Stomach (tissue), 9 donors: ENCODE results near the gene KANK2. TPM values are rescaled to one million over a fixed set of nuclear protein-coding genes. Genes with fewer than 3 reads are reported as not detected.

Experiments
- DNase-seq, 2 donors: peaks; one replicate each; pipeline versions ENCODE4 v3.0.0 to v3.0.0-alpha.2; 2013 to 2019
- H3K27ac ChIP-seq, 5 donors: fragments of 200-600 bp in 4 of 5; sonication (generic) in 4 of 5; one replicate each; pipeline ENCODE4 v1.5.1; 2013 to 2019; ENCODE audit warnings: mild to moderate bottlenecking in 1 of 5, moderate library complexity in 1 of 5
- H3K27me3 ChIP-seq, 3 donors: fragments of 200-600 bp; sonication (generic); one replicate each; pipeline ENCODE4 v1.5.1; 2017 to 2019; ENCODE audit warnings: mixed run types in 1 of 3
- H3K36me3 ChIP-seq, 4 donors: fragments of 200-600 bp; sonication (generic); 1 replicate in 3 of 4; 2 replicates in 1 of 4; pipeline ENCODE4 v1.5.1; 2016 to 2019
- H3K4me1 ChIP-seq, 4 donors: fragments of 200-600 bp; sonication (generic); one replicate each; pipeline ENCODE4 v1.5.1; 2016 to 2019
- H3K4me3 ChIP-seq, 4 donors: fragments of 200-600 bp; sonication (generic) in 3 of 4; one replicate each; pipeline ENCODE4 v1.5.1; 2016 to 2019; ENCODE audit warnings: mild to moderate bottlenecking in 1 of 4
- H3K9me3 ChIP-seq, 4 donors: fragments of 200-600 bp; sonication (generic); one replicate each; pipeline ENCODE4 v1.5.1; 2016 to 2019
- EP300 ChIP-seq: sonication (generic); formaldehyde crosslinking; IDR thresholded peaks from one replicate; pipeline ENCODE4 v1.6.1; 2017; ENCODE audit warnings: antibody characterized with exemption
- POLR2A ChIP-seq, 4 donors: fragments of 450-650 bp; IDR thresholded peaks; one replicate each; pipeline ENCODE4 v1.6.1; 2016; ENCODE audit warnings: antibody characterized with exemption in 4 of 4, control low read depth in 2 of 4, mild to moderate bottlenecking in 1 of 4, moderate library complexity in 1 of 4
- POLR2AphosphoS5 ChIP-seq, 3 donors: sonication (generic); formaldehyde crosslinking; IDR thresholded peaks; one replicate each; pipeline ENCODE4 v1.6.1; 2016; ENCODE audit warnings: antibody characterized with exemption in 3 of 3
- WGBS, 5 donors: extraction: QIAGEN DNeasy Blood & Tissue Kit in 3 of 5; methylation state at CpG; one replicate each; pipeline versions ENCODE4 v1.1.5 to v1.1.7; 2013 to 2018; 5-methylcytosine and 5-hydroxymethylcytosine counted together
- intact Hi-C: fragments of 100-400 bp; cut with DNase I; formaldehyde crosslinking; loops from one replicate; pipeline ENCODE4 v1.15.1; 2023; ENCODE audit warnings: low total_unique reads
- polyA plus RNA-seq, 3 donors: library from polyadenylated mRNA; stranded (reverse); fragments of 200-250 nt; gene quantifications; one replicate each; pipeline ENCODE4 v1.2.3, GENCODE V29; 2013
- total RNA-seq, 5 donors: library from RNA; depleted of rRNA; stranded (reverse); fragments of >200 nt; gene quantifications; one replicate each; pipeline versions ENCODE4 v1.1.0 to v1.2.3, GENCODE V29; 2014 to 2016
- TF ChIP-seq, protein P1 (sequence below), 7 experiments: fragments of 450-650 bp in 4 of 7; fragments of 200-600 bp in 3 of 7; sonication (generic) in 3 of 7; IDR thresholded peaks; one replicate each; pipeline ENCODE4 v1.5.1; 2016 to 2019; ENCODE audit warnings: antibody characterized with exemption in 7 of 7, control low read depth in 2 of 7, mild to moderate bottlenecking in 1 of 7
- donor health status: healthy with polysubstance abuse.
- donor health status: Bipolar disorder and iron deficiency.
- donor health status: healthy.

KANK2 gene
- total and polyA plus RNA-seq, 8 donors = 82.4 to 415 (median 174) TPM

GRCh38 chr19:11159598-11160439 lies 37.5 kb downstream of the KANK2 start:
- Histone ChIP-seq H3K4me3 (no peak overlapping the region), H3K27me3 (no peaks in the 10 kb centered on the region), H3K4me1 (peaks cover 29 to 87% (median 51%) of the 10 kb centered on the region in 4 donors), H3K27ac (peak overlapping the region in 4 of 5 donors; percentile 70 to 88 (median 82)), H3K36me3 (peaks cover 0 to 10% (median 6%) of the 10 kb centered on the region in 4 donors), H3K9me3 (no peaks in the 10 kb centered on the region)
- WGBS, 5 donors = 41 to 52% (median 48%) methylated on average over 16 of the region's 16 CpGs
- intact Hi-C loops = no loop called here
- TF ChIP-seq POLR2AphosphoS5 (IDR thresholded peaks at IDR 0.05) = peak; percentile 3 to 64 (median 47)
- TF ChIP-seq POLR2A (IDR thresholded peaks at IDR 0.05) = no peak
- peak in 1 of 2 donors; percentile 66 for DNase-seq

- intact Hi-C loops = no loop called here
- Histone ChIP-seq H3K4me1 (peaks cover 44 to 97% (median 66%) of the 10 kb centered on the region in 4 donors), H3K27me3 (no peaks in the 10 kb centered on the region), H3K4me3 (peak within 1 kb of the TSS; percentile 52 to 73 (median 66)), H3K36me3 (no peaks in the 10 kb centered on the region), H3K27ac (peak within 1 kb of the TSS; percentile 6 to 88 (median 81)), H3K9me3 (no peaks in the 10 kb centered on the region)
- peak; percentile 94 to 99 for DNase-seq
- TF ChIP-seq, protein P1, sequence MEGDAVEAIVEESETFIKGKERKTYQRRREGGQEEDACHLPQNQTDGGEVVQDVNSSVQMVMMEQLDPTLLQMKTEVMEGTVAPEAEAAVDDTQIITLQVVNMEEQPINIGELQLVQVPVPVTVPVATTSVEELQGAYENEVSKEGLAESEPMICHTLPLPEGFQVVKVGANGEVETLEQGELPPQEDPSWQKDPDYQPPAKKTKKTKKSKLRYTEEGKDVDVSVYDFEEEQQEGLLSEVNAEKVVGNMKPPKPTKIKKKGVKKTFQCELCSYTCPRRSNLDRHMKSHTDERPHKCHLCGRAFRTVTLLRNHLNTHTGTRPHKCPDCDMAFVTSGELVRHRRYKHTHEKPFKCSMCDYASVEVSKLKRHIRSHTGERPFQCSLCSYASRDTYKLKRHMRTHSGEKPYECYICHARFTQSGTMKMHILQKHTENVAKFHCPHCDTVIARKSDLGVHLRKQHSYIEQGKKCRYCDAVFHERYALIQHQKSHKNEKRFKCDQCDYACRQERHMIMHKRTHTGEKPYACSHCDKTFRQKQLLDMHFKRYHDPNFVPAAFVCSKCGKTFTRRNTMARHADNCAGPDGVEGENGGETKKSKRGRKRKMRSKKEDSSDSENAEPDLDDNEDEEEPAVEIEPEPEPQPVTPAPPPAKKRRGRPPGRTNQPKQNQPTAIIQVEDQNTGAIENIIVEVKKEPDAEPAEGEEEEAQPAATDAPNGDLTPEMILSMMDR (IDR thresholded peaks at IDR 0.05) = no peak
- TF ChIP-seq POLR2AphosphoS5 (IDR thresholded peaks at IDR 0.05) (peak in 2 of 3 donors; percentile 41 to 88), POLR2A (IDR thresholded peaks at IDR 0.05) (no peak), EP300 (no peak)
- 0 to 1% (median 1%) methylated on average over 37 to 50 of the region's 50 CpGs for WGBS, 5 donors
Observed at GRCh38 chr19:11155373-11156120, 41.8 kb downstream of the KANK2 start, which contains the start of gene SPC24. TSS of gene SPC24 (minus strand) at chr19:11155782. CDS start at chr19:11155776, 6 bp downstream.

- no peak for DNase-seq
- Histone ChIP-seq H3K27ac (peak overlapping the region in 2 of 5 donors; percentile 81 to 88), H3K9me3 (no peaks in the 10 kb centered on the region), H3K4me1 (peaks cover 35 to 89% (median 62%) of the 10 kb centered on the region in 4 donors), H3K27me3 (no peaks in the 10 kb centered on the region), H3K36me3 (no peaks in the 10 kb centered on the region), H3K4me3 (peak overlapping the region in 3 of 4 donors; percentile 62 to 73 (median 69))
- intact Hi-C loops = no loop called here
- TF ChIP-seq, protein P1 (IDR thresholded peaks at IDR 0.05) = no peak
- TF ChIP-seq EP300 (no peak), POLR2A (IDR thresholded peaks at IDR 0.05) (no peak), POLR2AphosphoS5 (IDR thresholded peaks at IDR 0.05) (no peak)
- WGBS, 5 donors = 37 to 59% (median 44%) methylated on average over 6 of the region's 6 CpGs
Observed at GRCh38 chr19:11154683-11155047, 42.7 kb downstream of the KANK2 start.

DNA sequence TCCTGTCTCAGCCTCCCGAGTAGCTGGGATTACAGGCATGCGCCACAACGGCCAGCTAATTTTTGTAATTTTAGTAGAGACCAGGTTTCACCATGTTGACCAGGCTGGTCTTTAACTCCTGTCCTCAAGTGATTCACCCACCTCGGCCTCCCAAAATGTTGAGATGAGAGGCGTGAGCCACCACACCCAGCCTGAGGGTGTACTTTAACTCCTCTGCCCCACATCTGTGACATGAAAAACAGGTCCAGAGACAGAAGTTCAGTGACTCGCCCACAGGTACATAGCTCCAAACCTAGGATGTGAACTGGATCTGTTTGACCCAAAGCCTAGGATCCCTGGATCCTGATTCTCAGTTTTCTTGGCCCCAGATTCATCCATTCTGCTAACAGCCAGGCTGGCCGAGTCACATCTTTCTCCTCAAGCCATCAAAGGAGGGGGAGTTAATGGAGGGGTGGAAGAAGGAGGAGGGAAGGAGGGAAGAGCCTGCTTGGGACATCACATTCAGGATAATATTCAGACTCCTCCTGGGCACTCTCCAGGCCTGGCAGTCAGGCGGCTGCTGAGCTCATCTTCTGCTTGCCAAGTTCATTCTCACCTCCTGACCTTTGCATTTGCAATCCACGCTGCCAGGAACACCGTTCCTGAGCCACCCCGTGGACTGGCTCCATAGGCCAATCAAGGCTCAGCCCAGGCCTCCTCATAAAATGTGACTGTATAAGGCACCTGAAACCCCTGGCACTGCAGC lies 44.9 kb downstream of the KANK2 start:
- Histone ChIP-seq H3K36me3 (no peaks in the 10 kb centered on the region), H3K27ac (peak overlapping the region; percentile 50 to 88 (median 82)), H3K4me1 (peaks cover 30 to 75% (median 51%) of the 10 kb centered on the region in 4 donors), H3K9me3 (no peaks in the 10 kb centered on the region), H3K4me3 (no peak overlapping the region), H3K27me3 (no peaks in the 10 kb centered on the region)
- intact Hi-C loops = no loop called here
- peak; percentile 74 to 87 for DNase-seq
- 49 to 55% (median 54%) methylated on average over 11 of the region's 11 CpGs for WGBS, 5 donors
- TF ChIP-seq POLR2AphosphoS5 (IDR thresholded peaks at IDR 0.05) (peak; percentile 57 to 93 (median 91)), EP300 (no peak), POLR2A (IDR thresholded peaks at IDR 0.05) (no peak)
- TF ChIP-seq, protein P1 (IDR thresholded peaks at IDR 0.05) = no peak
